NCI-H1694 (cell line): Measurements from ENCODE around the gene FOXP1.

Source experiments
- DNase-seq: peaks from one replicate; lab custom pipeline; 2025; lab: John Stamatoyannopoulos, UW

The FOXP1 gene

GRCh38 chr3:71563827-71564226, 19.7 kb downstream of the FOXP1 start:
- DNase-seq = no peak

GRCh38 chr3:71562938-71563337, 20.6 kb downstream of the FOXP1 start:
- DNase-seq = no peak

- no peak for DNase-seq
Measured at GRCh38 chr3:71560665-71561064, 22.9 kb downstream of the FOXP1 start.

- no peak for DNase-seq
Measured at GRCh38 chr3:71559578-71560162, 23.9 kb downstream of the FOXP1 start.

GRCh38 chr3:71559021-71559420, 24.5 kb downstream of the FOXP1 start:
- DNase-seq = no peak

GRCh38 chr3:71554649-71555048, 28.9 kb downstream of the FOXP1 start:
- DNase-seq = no peak

- DNase-seq = no peak
Measured at GRCh38 chr3:71551311-71551919, 32.1 kb downstream of the FOXP1 start.

- no peak for DNase-seq
Measured at GRCh38 chr3:71549951-71550350, 33.6 kb downstream of the FOXP1 start.

GRCh38 chr3:71548705-71549384, 34.7 kb downstream of the FOXP1 start:
- no peak for DNase-seq

GRCh38 chr3:71547249-71548198, 36.0 kb downstream of the FOXP1 start:
- DNase-seq = no peak

GRCh38 chr3:71546821-71547220, 36.7 kb downstream of the FOXP1 start:
- DNase-seq = no peak

GRCh38 chr3:71545330-71545729, 38.2 kb downstream of the FOXP1 start:
- DNase-seq = no peak

- DNase-seq = no peak
Measured at GRCh38 chr3:71543371-71544016, 40.0 kb downstream of the FOXP1 start.

- DNase-seq = peak; percentile 22
Measured at GRCh38 chr3:71542521-71543370, 40.8 kb downstream of the FOXP1 start.

- DNase-seq = no peak
Measured at GRCh38 chr3:71541313-71541712, 42.2 kb downstream of the FOXP1 start.

GRCh38 chr3:71537211-71537611, 46.3 kb downstream of the FOXP1 start:
- no peak for DNase-seq

GRCh38 chr3:71536376-71536965, 47.1 kb downstream of the FOXP1 start:
- DNase-seq = no peak

GRCh38 chr3:71533588-71533987, 49.9 kb downstream of the FOXP1 start:
- DNase-seq = no peak

- no peak for DNase-seq
Measured at GRCh38 chr3:71532639-71533395, 50.7 kb downstream of the FOXP1 start.
